ENCODE results near the gene BRD4.

Gene BRD4

GRCh38 chr19:15194938-15195337, 137.4 kb downstream of the BRD4 start:
- H3K36me3 ChIP-seq (ENCODE audit: insufficient read depth, low read length): peaks cover 75% of the 10 kb centered on the region
- peaks cover 40% of the 10 kb centered on the region for H3K4me1 ChIP-seq (ENCODE audit: insufficient read depth, low read length)
- peaks cover 67% of the 10 kb centered on the region for H3K79me2 ChIP-seq (ENCODE audit: insufficient read depth, low read length)
- H3K9me3 ChIP-seq (ENCODE audit: insufficient read depth, low read length, severe bottlenecking): no peaks in the 10 kb centered on the region
- peak overlapping the region; percentile 20; the same call in 1 of the 2 replicates for H3K4me2 ChIP-seq (ENCODE audit: insufficient read depth, low read length)
- ATAC-seq (ENCODE audit: insufficient read depth, low read depth): no peak
- no peak for DNase-seq
- peaks cover 56% of the 10 kb centered on the region for H4K20me1 ChIP-seq (ENCODE audit: insufficient read depth, low read length)
- no peak overlapping the region for H3K9ac ChIP-seq (ENCODE audit: low read depth, low read length)
- H3K27me3 ChIP-seq (ENCODE audit: insufficient read depth, low read length, poor library complexity): no peaks in the 10 kb centered on the region
- TF ChIP-seq EZH2 (IDR thresholded peaks at IDR 0.05; ENCODE audit: borderline replicate concordance, low read depth, low read length, severe bottlenecking): no peak
- no peak for TF ChIP-seq CTCF (IDR thresholded peaks at IDR 0.05; ENCODE audit: borderline replicate concordance, extremely low read depth, low read length, poor library complexity, severe bottlenecking)
- peak overlapping the region; percentile 27 for H3K27ac ChIP-seq (ENCODE audit: low read length)
- no peak overlapping the region for H3K4me3 ChIP-seq (ENCODE audit: low read depth in 1 of 2, low read length in 2 of 2)
- no peak overlapping the region for H2AFZ ChIP-seq (ENCODE audit: low read depth, low read length)

- H3K4me1 ChIP-seq (ENCODE audit: insufficient read depth, low read length): peaks cover 12% of the 10 kb centered on the region
- H3K9me3 ChIP-seq (ENCODE audit: insufficient read depth, low read length, severe bottlenecking): no peaks in the 10 kb centered on the region
- no peak overlapping the region for H3K4me2 ChIP-seq (ENCODE audit: insufficient read depth, low read length)
- H3K9ac ChIP-seq (ENCODE audit: low read depth, low read length): no peak overlapping the region
- no peak overlapping the region for H3K27ac ChIP-seq (ENCODE audit: low read length)
- peaks cover 65% of the 10 kb centered on the region for H3K79me2 ChIP-seq (ENCODE audit: insufficient read depth, low read length)
- H3K4me3 ChIP-seq (ENCODE audit: low read depth in 1 of 2, low read length in 2 of 2): no peak overlapping the region
- DNase-seq (no peak), ATAC-seq (ENCODE audit: insufficient read depth, low read depth) (no peak)
- no peak overlapping the region for H2AFZ ChIP-seq (ENCODE audit: low read depth, low read length)
- TF ChIP-seq CTCF (IDR thresholded peaks at IDR 0.05; ENCODE audit: borderline replicate concordance, extremely low read depth, low read length, poor library complexity, severe bottlenecking): no peak
- H3K27me3 ChIP-seq (ENCODE audit: insufficient read depth, low read length, poor library complexity): no peaks in the 10 kb centered on the region
- H3K36me3 ChIP-seq (ENCODE audit: insufficient read depth, low read length): peaks cover 89% of the 10 kb centered on the region
- peaks cover 58% of the 10 kb centered on the region for H4K20me1 ChIP-seq (ENCODE audit: insufficient read depth, low read length)
Observed at GRCh38 chr19:15191982-15192381, 140.4 kb downstream of the BRD4 start.

- peaks cover 8% of the 10 kb centered on the region for H3K4me1 ChIP-seq (ENCODE audit: insufficient read depth, low read length)
- peaks cover 57% of the 10 kb centered on the region for H4K20me1 ChIP-seq (ENCODE audit: insufficient read depth, low read length)
- H3K36me3 ChIP-seq (ENCODE audit: insufficient read depth, low read length): peaks cover 89% of the 10 kb centered on the region
- DNase-seq (no peak), ATAC-seq (ENCODE audit: insufficient read depth, low read depth) (no peak)
- H3K9ac ChIP-seq (ENCODE audit: low read depth, low read length): no peak overlapping the region
- H3K27me3 ChIP-seq (ENCODE audit: insufficient read depth, low read length, poor library complexity): no peaks in the 10 kb centered on the region
- no peaks in the 10 kb centered on the region for H3K9me3 ChIP-seq (ENCODE audit: insufficient read depth, low read length, severe bottlenecking)
- TF ChIP-seq EZH2 (IDR thresholded peaks at IDR 0.05; ENCODE audit: borderline replicate concordance, low read depth, low read length, severe bottlenecking) (no peak), CTCF (IDR thresholded peaks at IDR 0.05; ENCODE audit: borderline replicate concordance, extremely low read depth, low read length, poor library complexity, severe bottlenecking) (no peak)
- no peak overlapping the region for H3K4me3 ChIP-seq (ENCODE audit: low read depth in 1 of 2, low read length in 2 of 2)
- no peak overlapping the region for H2AFZ ChIP-seq (ENCODE audit: low read depth, low read length)
- H3K79me2 ChIP-seq (ENCODE audit: insufficient read depth, low read length): peaks cover 61% of the 10 kb centered on the region
- H3K27ac ChIP-seq (ENCODE audit: low read length): no peak overlapping the region
- H3K4me2 ChIP-seq (ENCODE audit: insufficient read depth, low read length): no peak overlapping the region
Observed at GRCh38 chr19:15191514-15191913, 140.8 kb downstream of the BRD4 start.

GRCh38 chr19:15188851-15189250, 143.5 kb downstream of the BRD4 start:
- DNase-seq (no peak), ATAC-seq (ENCODE audit: insufficient read depth, low read depth) (no peak)
- TF ChIP-seq CTCF (IDR thresholded peaks at IDR 0.05; ENCODE audit: borderline replicate concordance, extremely low read depth, low read length, poor library complexity, severe bottlenecking) (no peak), EZH2 (IDR thresholded peaks at IDR 0.05; ENCODE audit: borderline replicate concordance, low read depth, low read length, severe bottlenecking) (no peak)
- H3K27me3 ChIP-seq (ENCODE audit: insufficient read depth, low read length, poor library complexity): no peaks in the 10 kb centered on the region
- no peaks in the 10 kb centered on the region for H3K9me3 ChIP-seq (ENCODE audit: insufficient read depth, low read length, severe bottlenecking)
- H3K79me2 ChIP-seq (ENCODE audit: insufficient read depth, low read length): peaks cover 35% of the 10 kb centered on the region
- no peak overlapping the region for H2AFZ ChIP-seq (ENCODE audit: low read depth, low read length)
- H3K9ac ChIP-seq (ENCODE audit: low read depth, low read length): no peak overlapping the region
- H3K4me2 ChIP-seq (ENCODE audit: insufficient read depth, low read length): no peak overlapping the region
- H3K27ac ChIP-seq (ENCODE audit: low read length): no peak overlapping the region
- no peak overlapping the region for H3K4me3 ChIP-seq (ENCODE audit: low read depth in 1 of 2, low read length in 2 of 2)
- H3K36me3 ChIP-seq (ENCODE audit: insufficient read depth, low read length): peaks cover 96% of the 10 kb centered on the region
- peaks cover 48% of the 10 kb centered on the region for H4K20me1 ChIP-seq (ENCODE audit: insufficient read depth, low read length)
- H3K4me1 ChIP-seq (ENCODE audit: insufficient read depth, low read length): no peaks in the 10 kb centered on the region

Data from DND-41 (cell line).